Sciatic nerve (tissue), 2 donors: ENCODE measurements around the gene CCDC124. TPM values are rescaled to one million over a fixed set of nuclear protein-coding genes. Genes with fewer than 3 reads are reported as not detected.

Experiments used
- ATAC-seq: fragments of 200-7000 bp; cut with Tn5 transposase; one replicate; pipeline ENCODE4 v1.9.1; 2020; ENCODE audit warnings: mild to moderate bottlenecking, moderate library complexity
- DNase-seq: peaks from one replicate; pipeline ENCODE4 v3.0.0-alpha.2; 2020; ENCODE audit warnings: low spot score
- intact Hi-C: fragments of 100-400 bp; cut with DNase I; formaldehyde crosslinking; loops from one replicate; pipeline ENCODE4 v1.14.2; 2022
- total RNA-seq: library from RNA; stranded (reverse); fragmentation: NEBNext Ultra II Directional; extraction: Animal tissue kit (Norgen Biotek cat#: 25700); gene quantifications from one replicate; pipeline ENCODE4 v1.2.1, GENCODE V29; 2021
- donor health status: DM: no; HTN: no; CAD: no.
- donor health status: DM: no; HTN: no; CAD: no.

CCDC124 gene
- total RNA-seq, 1 donor from 2014 or later, result 55.1 TPM

DNA sequence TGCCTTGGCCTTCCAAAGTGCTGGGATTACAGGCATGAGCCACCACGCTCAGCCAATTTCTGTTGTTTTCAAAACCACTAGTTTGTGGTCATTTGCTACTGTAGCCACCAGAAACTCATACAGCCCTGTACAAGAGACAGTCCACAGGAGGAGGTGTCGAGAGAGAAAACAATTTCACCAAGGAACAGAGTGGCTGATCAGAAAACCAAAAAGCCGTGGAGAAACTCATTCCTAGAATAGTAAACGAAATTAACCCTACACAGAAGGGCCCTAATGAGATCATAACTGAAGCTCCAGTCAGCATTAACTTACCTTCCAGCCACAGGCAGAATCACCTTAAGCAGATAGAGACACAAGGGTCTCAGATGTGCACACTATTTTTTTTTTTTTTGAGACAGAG lies 3.8 kb upstream of the CCDC124 start:
- ATAC-seq (no peak), DNase-seq (no peak)
- intact Hi-C loops, result no loop called here

DNA sequence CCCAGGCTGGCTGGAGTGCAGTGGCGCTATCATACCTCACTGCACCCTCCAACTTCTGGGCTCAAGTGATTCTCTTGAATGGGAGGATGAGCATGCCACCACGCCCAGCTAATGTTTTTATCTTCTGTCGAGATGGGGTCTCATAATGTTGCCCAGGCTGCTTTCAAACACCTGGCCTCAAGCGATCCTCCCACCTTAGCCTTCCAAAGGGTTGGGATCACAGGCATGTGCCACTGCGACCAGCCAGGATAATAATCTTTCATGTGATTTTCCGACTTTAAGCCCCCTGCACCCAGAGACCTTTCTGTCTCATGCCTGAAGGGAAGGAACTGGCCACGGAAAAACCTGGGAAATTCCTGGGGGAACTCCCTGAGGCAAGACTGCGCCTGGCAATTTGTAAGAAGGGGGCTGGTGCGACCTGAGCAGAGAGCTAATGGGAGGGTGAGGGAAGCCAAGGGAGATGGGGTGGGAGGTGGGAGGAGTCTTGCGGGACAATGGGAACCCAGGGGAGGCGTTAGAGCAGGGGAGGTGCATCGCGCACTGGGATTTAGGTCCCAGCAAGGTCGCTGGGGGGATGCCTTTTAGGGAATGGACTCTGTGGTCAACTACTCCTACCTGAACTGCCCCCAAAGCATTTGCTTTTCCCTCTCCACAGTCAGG lies 1.2 kb upstream of the CCDC124 start:
- DNase-seq (no peak), ATAC-seq (peak; percentile 1)
- intact Hi-C loops, result no loop called here

DNA sequence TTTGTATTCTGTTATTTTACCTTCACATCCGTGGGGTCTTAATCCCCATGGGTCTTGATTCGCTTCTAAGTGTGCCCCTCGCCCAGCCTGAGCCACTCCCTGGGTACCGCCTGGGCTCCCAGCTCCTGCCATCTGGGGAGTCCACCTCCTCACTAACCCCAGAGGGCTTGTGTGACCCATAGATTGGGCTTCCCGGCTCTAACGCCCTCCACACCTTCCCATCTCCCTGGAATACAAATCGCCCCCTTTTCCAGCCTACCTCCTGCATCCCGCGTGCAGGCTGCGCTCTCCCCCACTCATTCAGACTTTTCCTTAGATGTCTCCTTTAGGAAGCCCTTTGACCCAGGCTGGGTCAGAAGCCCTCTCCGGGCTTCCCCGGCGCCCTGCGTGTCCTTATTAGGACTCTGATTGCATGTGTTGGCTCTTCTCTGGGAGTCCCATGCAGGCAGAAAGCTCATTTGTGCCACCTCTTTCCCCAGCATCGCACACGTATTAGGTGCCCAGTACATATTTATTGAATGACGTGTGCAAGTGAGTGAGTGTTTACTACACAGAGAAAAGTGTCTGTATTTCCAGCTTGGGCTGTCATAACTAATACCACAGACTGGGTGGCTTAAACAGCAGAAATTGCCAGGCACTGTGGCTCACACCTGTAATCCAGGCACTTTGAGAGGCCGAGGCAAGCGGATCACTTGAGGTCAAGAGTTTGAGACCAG lies 757 bp downstream of the CCDC124 start:
- DNase-seq, result no peak
- no peak for ATAC-seq
- intact Hi-C loops, result no loop called here

DNA sequence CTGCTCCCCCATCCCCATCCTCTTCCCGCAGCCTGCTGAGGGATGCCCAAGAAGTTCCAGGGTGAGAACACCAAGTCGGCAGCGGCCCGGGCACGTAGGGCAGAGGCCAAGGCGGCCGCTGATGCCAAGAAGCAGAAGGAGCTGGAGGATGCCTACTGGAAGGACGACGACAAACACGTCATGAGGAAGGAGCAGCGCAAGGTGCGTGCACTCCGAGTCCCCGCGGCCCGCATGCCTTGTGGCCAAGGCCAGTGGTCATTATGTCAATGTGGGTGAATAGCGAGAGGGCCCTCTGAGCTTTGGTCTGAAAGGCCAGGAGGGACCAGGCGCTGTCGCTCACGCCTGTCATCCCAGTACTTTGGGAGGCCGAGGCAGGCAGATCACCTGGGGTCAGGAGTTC lies 3.6 kb downstream of the CCDC124 start:
- no peak for DNase-seq
- intact Hi-C loops, result no loop called here

DNA sequence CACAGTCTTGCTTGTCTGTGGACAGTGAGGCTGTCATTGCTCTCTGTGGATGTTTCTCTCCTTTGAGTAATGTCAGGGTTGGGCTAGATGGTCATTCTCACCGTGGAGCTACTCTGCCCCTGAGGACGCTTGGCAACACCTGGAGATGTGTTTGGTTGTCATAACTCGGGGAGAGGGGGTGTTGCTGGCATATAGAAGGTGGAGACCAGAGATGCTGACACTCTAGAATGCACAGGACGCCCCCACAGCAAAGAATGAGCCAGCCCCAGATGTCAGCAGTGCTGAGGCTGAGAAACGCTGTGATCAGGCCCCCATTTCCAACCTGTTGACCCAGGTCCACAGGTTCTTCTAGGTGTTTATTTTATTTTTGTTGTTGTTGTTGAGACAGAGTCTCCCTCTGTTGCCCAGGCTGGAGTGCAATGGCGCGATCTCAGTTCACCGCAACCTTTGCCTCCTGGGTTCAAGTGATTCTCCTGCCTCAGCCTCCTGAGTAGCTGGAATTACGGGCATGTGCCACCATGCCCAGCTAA lies 4.6 kb downstream of the CCDC124 start:
- no peak for ATAC-seq
- no peak for DNase-seq
- intact Hi-C loops, result no loop called here

More for the DNA sequence above, 3.6 kb downstream of the CCDC124 start:
- no peak for ATAC-seq

DNA sequence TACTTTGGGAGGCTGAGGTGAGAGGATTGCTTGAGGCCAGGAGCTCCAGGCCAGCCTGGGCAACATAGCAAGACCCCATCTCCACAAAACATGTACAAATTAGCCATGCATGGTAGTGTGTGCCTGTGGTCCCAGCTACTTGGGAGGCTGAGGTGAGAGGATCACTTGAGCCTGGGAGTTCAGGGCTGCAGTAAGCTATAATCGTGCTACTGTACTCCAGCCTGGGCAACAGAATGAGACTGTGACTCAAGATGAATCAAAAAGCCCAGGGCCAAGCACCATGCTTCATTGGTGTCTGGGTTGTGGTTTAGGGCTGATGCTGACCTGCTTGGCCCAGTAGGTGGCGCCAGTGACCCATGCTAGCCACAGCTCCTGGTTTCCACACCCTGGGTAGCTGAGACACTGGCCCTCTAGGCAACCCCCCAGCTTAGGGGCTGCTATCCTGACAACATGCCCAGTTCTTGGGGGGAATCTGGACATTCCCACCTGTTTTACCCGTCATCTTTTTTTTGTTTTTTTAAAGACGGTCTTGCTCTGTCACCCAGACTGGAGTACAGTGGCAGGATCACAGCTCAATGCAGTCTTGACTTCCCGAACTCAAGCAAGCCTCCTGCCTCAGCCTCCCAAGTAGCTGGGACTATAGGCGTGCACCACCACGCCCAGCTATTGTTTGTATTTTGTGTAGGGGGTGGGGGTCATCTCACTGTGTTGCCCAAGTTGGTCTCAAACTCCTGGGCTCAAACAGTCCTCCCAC lies 5.5 kb downstream of the CCDC124 start:
- ATAC-seq, result peak; percentile 88
- DNase-seq, result peak; percentile 88
- intact Hi-C loops, result loop anchor here (2.0 kb wide), 1 partner anchor 59 kb away; no protein-coding TSS in a partner anchor

DNA sequence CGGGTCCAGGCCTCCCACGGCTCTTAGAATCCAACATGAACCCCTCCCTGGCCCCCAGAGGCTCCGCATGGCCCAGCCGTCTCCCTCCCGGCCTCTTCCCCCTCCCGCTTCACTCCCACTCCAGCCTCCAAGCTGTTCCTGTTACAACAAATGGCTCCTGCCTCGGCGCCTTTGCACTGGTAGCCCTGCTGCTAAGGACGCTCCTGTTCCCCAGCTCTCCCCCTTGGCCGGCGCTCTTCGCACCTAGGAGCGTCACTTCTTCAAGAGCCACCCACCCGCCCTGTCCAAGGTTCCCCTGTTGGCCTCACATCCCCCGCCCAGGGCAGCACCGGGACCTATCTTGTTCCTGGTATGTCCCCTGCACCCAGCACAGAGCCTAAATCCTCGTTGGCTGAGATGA lies 9.4 kb downstream of the CCDC124 start:
- no peak for ATAC-seq
- no peak for DNase-seq
- intact Hi-C loops, result no loop called here

DNA sequence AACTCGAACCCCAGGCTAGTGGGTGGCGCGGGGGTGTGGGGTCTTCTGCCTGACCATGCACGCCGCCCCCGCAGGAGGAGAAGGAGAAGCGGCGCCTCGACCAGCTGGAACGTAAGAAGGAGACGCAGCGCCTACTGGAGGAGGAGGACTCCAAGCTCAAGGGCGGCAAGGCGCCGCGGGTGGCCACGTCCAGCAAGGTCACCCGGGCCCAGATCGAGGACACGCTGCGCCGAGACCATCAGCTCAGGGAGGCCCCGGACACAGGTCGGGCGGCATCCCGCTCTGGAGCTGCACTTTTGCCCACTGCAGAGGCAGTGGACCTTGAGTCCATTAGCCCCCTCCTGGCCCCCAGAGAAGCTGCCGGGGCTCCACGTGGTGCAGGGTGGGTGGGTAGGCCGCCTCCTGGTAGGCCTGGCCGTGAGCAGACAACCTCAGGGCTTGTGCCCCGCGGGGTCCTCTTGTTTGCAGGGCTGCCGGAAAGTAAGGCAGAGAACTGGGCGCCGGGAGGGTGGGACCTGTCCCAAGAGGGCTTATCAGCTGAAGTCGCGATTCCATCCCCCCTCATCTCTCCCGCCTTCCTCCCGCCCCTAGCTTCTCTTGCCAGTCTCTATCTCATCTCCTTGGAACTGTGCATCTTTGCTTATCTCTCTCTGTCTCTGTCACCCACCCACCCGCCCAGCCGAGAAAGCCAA lies 9.9 kb downstream of the CCDC124 start:
- intact Hi-C loops, result no loop called here
- DNase-seq, result no peak

DNA sequence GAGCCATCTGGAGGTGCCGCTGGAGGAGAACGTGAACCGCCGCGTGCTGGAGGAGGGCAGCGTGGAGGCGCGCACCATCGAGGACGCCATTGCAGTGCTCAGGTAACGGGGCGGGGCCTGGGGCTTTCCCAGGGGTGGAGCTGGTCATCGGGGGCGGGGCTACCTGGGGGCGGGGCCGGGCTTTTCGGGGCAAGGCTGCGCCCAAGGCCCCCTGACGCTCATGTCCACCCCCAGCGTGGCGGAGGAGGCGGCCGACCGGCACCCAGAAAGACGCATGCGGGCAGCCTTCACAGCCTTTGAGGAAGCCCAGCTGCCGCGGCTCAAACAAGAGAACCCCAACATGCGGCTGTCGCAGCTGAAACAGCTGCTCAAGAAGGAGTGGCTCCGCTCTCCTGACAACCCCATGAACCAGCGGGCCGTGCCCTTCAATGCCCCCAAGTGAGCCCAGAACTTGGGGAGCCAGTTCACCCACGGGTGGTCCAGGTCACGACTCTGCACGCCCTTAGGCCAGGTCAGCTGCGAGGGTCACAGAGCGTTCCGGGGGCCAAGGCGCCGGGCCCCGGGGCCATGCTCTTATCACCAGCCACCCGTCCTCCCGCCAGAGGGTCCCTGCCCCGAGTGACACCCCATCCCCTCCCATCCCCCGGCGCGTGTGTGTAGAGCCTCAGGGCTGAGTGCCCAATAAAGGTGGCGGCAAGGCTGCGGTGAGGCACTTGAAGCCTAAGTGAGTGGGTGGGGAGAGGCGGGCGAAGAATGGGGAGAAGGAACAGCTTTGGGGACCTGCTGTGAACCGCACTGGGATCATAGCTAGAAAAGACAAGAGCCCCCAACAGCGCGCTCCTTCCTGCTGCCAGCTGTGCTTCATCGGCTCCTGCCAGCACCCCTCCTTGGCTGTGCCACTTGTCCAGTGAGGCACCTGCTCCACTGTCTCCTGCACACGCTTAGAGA lies 10.7 kb downstream of the CCDC124 start:
- intact Hi-C loops, result no loop called here
- ATAC-seq (no peak), DNase-seq (no peak)

More for the DNA sequence above, 9.9 kb downstream of the CCDC124 start:
- no peak for ATAC-seq

DNA sequence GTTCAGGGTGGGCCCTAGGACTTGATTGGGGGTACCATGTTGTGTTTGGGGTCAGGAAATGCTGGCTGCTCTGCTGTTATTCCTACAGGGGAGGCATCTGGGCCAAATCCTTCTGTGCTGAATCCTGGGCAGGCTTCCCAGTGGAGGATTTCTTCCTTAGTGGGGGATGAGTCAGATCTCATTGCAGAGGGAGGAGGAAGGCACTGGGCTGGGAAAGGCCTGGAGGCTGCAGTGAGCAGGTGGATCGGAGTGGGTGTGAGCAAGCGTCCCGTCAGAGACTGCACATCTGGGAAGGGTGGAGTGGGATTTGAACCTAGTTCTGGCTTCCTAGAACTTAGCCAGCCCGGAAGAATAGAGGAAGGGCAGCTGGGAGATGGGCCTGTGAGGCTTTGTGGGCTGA lies 11.5 kb downstream of the CCDC124 start:
- DNase-seq (no peak), ATAC-seq (no peak)
- intact Hi-C loops, result no loop called here

DNA sequence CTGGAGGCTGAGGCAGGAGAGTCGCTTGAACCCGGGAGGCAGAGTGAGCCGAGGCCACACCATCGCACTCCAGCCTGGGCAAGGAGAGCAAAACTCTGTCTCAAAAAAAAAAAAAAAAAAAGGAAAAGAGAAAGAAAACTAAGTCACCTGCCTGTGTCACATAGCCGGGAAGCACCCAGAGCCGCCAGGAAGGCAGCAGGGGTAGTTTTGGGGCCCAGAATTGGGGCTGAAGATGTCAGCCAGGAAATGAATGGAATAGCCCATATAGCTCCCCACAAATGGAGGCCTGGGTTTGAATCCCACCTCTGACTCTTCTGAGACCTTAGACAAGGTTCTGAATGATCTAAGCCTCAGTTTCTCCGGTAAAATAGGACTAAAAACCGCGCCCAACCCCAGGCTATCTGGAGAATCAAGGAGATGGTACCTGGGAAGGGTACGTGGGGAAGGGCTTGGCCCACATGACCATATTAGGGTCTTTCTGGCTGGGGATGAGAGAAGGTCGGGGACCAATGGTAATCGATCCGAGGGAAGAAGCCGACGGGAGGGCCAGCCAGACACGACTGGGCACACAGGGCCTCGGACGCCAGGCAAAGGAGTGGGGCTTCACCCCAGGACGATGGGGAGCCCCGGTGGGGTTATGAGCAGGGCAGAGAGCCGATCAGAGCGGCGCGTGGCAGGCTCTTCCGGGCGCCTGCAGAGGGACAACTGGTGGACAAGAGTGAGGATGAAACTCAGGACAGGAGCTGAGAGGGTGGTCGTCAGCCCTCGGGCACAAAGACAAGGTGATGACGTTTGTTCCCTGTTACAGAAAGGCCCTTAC lies 14.4 kb downstream of the CCDC124 start:
- ATAC-seq, result peak; percentile 54

DNA sequence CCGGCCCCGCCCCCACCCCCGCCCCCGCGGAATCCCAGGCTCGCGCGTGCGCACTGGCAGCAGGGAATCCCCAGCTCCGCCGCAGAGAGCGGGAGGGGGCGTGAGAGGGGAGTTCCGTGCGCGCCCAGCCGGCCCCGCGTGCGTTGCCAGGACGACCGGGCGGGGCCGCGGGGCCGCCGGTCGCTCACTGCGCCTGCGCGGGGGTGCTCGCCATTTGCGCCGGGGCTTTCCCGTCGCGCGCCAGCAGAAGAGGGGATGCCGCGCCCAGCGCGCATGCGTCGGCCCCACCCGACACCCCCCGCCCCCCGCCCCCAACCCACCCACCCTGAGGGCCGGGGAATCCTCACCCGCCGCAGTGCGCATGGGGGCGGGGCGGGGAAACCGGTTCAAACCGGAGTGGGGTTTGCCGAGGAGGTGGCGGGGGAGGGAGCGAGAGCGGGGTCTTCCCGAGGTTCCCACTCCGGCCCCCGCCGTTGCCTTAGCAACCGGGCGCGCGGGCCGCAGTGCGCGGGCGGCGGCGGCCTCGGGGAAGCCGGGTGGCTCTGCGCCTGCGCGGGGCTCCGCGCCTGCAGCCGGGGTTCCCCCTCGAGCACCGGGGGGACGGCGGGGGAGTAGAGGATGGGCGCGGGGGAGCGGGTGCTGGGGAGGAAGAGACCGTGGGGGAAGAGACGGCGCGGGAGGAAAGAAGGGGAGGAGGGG lies 15.1 kb downstream of the CCDC124 start:
- intact Hi-C loops, result no loop called here
- DNase-seq (peak; percentile 95), ATAC-seq (peak; percentile 89)

More for the DNA sequence above, 14.4 kb downstream of the CCDC124 start:
- no peak for DNase-seq
- intact Hi-C loops, result no loop called here

DNA sequence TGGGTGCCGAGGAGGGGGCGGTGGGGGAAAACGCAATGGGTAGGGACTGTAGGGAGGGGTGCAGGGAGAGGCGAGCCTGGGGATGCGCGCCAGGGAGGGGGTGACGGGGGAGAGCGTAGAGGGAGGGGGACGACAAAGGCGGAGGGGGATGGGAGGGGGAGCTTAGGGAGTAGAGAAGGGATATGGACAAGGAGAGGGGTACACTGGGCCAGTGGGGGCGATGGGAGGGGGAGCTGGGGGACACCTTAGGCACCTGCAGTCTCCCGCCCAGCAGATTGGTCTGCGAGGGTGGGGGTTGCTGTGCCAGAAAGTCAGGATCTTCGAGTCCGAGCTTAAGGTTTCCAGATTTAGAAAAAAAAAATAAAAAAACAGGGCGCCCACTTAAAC lies 15.7 kb downstream of the CCDC124 start:
- no peak for ATAC-seq
- intact Hi-C loops, result no loop called here
- no peak for DNase-seq

DNA sequence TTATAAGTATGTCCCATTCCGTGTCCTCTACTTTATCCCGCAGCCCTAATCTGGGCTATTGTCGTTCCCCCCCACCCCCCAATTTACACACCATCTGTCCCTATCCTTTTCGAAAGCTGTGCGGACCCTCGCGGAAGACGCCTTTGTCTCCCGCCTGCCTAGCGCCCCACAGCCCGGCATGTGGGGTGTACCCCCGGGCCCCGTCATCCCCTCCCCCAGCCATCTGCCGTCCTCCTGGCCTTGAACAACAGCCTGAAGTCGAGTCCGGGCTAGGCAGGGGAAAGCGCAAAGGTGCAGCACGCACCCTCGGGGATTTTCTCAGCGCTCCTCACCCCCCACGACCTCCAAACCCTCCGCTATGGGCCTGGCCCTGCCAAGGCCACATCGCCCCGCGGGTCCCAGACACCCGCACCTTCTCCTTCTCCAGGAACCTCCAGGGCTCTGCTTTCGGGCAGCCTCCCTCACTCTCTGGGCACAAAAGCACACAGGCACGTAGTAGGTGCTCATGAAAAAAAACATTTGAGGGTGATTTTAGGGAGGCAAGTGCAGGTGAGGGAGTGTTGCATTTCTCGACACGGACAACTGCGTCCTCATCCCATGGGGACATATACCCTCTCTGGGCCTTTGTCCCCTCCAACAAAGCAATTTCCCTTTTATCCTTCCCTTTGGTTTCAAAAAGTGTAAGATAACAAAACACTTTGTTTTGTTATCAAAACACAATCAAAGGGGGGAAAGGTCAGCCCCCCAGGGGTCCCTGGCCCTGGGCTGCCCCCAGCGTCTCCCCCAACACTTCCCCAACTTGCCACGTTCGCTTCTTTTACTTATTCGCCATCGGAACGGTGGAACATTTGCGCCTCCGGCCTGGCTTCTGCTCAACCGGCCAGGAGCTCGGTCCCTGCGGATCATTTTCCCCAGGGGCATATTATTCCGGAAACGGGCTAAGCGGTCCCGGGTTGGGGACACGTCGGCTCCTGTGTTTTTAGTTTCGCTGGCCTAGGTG lies 16.4 kb downstream of the CCDC124 start:
- intact Hi-C loops, result no loop called here
- no peak for ATAC-seq
- no peak for DNase-seq

DNA sequence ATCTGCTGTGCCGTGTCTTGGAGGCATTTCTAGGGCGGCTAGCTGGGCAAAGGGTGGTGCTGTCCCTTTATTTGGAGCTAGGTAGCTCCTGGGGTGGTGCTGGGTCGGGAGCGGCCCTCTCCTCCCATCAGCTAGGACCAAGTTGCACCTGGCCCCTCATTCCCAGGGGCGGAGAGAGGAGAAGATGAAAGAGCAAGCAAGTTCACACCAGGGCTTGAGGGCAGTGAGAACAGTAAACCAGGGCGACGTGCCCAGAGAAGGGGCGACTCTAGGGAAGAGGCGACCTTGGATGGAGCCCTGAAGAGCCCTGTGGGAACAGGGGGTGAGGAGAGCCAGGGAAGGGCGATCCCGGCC lies 17.1 kb downstream of the CCDC124 start:
- ATAC-seq (no peak), DNase-seq (no peak)
- intact Hi-C loops, result no loop called here
